ENCODE results near the gene DCST2.

DNA sequence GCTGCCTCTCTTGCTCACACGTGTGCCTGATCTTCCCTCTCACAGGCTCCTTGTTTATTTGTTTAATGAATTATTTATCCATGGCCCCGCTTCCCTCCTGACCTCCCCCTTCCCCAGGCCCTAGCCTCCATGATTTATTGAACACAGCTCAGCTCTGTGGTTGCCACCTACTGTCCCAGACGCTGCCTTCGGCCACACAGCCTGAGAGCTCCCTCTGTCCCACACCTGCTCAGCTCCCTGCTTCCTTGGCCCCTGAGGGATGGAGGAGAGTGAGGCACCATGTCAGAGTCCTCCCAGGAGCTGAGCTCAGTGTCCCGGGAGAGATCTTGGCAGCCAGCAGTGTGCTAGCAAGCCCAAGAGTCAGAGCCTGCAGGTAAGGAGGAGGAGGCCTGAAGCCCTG is 42.0 kb upstream of the DCST2 start:
- TF ChIP-seq CTCF (IDR thresholded peaks at IDR 0.05) = no peak
- no peak for TF ChIP-seq POLR2A (IDR thresholded peaks at IDR 0.05)

Data from body of pancreas (tissue), 4 donors.